ENCODE results near the gene MYLK. TPM values are rescaled to one million over a fixed set of nuclear protein-coding genes. Genes with fewer than 3 reads are reported as not detected.

Gene MYLK
- total RNA-seq, 1 donor from 2014 or later: 4.3 TPM

DNA sequence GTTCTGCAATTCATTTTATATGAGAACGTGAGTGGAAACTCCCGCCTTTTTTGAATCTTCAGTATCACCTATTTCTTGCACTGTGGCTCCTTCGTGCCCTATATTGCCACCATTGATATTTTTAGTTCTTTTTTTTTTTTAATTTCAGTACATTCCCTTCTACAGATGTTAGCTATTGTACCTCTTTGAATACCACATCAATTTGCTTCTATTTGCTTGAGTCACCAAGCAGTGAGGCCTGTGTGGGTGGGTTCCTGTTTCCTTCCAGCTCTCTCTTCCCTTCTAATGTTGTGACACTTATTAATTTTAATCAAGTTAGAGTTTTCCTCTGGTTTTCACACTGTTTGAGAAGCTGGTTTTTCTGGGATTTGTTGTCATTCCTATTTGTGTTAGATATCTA, 308.0 kb downstream of the MYLK start:
- no peak overlapping the region for H3K4me3 Mint-ChIP-seq (ENCODE audit: unreplicated experiment)
- TF ChIP-seq, protein P1, sequence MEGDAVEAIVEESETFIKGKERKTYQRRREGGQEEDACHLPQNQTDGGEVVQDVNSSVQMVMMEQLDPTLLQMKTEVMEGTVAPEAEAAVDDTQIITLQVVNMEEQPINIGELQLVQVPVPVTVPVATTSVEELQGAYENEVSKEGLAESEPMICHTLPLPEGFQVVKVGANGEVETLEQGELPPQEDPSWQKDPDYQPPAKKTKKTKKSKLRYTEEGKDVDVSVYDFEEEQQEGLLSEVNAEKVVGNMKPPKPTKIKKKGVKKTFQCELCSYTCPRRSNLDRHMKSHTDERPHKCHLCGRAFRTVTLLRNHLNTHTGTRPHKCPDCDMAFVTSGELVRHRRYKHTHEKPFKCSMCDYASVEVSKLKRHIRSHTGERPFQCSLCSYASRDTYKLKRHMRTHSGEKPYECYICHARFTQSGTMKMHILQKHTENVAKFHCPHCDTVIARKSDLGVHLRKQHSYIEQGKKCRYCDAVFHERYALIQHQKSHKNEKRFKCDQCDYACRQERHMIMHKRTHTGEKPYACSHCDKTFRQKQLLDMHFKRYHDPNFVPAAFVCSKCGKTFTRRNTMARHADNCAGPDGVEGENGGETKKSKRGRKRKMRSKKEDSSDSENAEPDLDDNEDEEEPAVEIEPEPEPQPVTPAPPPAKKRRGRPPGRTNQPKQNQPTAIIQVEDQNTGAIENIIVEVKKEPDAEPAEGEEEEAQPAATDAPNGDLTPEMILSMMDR (IDR thresholded peaks at IDR 0.05; ENCODE audit: partially characterized antibody, unreplicated experiment): no peak
- no peaks in the 10 kb centered on the region for H3K4me1 Mint-ChIP-seq (ENCODE audit: low read depth, unreplicated experiment)
- DNase-seq: no peak
- no peak overlapping the region for H3K27ac Mint-ChIP-seq (ENCODE audit: unreplicated experiment)
- H3K36me3 Mint-ChIP-seq (ENCODE audit: unreplicated experiment): no peaks in the 10 kb centered on the region
- H3K9me3 Mint-ChIP-seq (ENCODE audit: unreplicated experiment): no peaks in the 10 kb centered on the region
- H3K27me3 Mint-ChIP-seq (ENCODE audit: unreplicated experiment): no peaks in the 10 kb centered on the region

DNA sequence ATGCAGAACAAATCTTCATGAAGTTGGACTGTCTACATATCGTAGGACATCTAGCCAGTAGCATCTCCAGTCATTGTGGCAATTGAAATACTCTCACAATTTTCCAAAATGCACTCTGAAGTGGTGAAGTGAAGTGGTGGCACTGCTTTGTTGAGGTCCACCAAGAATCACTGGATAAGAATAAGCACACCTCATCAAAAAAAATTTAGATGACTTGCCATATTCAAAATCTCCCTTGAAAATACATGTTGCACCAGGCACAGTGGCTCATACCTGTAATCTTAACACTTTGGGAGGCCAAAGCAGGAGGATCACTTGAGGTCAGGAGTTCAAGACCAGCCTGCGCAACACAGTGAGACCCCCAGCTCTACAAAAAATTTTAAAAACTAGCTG, 312.2 kb downstream of the MYLK start:
- DNase-seq: no peak
- no peaks in the 10 kb centered on the region for H3K4me1 Mint-ChIP-seq (ENCODE audit: low read depth, unreplicated experiment)
- H3K4me3 Mint-ChIP-seq (ENCODE audit: unreplicated experiment): no peak overlapping the region
- TF ChIP-seq, protein P1 (IDR thresholded peaks at IDR 0.05; ENCODE audit: partially characterized antibody, unreplicated experiment): no peak
- no peaks in the 10 kb centered on the region for H3K27me3 Mint-ChIP-seq (ENCODE audit: unreplicated experiment)
- no peak overlapping the region for H3K27ac Mint-ChIP-seq (ENCODE audit: unreplicated experiment)
- H3K9me3 Mint-ChIP-seq (ENCODE audit: unreplicated experiment): no peaks in the 10 kb centered on the region
- no peaks in the 10 kb centered on the region for H3K36me3 Mint-ChIP-seq (ENCODE audit: unreplicated experiment)

DNA sequence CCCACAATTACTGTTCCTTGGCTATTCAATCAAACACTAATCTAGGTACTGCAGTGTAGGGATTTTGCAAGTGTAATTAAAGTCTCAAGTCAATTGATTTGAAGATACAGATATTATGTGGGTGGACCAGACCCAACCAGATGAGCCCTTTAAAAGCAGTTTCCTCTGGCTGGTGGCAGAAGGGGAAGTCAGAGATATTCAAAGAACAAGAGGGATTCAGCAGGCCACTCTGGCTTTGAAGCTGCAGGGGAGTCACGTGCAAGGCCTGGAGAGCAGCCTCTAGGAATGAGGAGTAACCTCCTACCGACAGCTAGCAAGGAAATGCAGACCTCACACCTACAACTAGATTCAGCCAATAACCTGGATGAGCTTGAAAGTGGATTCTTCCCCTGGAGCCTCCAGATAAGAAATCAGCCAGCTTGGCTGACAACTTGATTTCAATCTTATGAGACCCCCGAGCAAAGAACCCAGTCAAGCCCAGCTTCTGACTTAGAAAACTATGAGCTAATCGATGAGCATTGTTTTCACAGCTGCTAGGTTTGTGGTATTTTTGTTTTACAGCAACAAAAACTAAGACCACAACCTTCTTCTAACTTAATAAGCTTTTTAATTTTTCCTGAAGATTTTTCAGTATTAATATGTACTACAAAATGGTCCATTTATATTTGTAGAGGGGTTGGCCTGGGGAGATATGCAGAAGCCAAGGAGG, 312.7 kb downstream of the MYLK start:
- no peaks in the 10 kb centered on the region for H3K9me3 Mint-ChIP-seq (ENCODE audit: unreplicated experiment)
- H3K36me3 Mint-ChIP-seq (ENCODE audit: unreplicated experiment): no peaks in the 10 kb centered on the region
- no peaks in the 10 kb centered on the region for H3K27me3 Mint-ChIP-seq (ENCODE audit: unreplicated experiment)
- no peak overlapping the region for H3K4me3 Mint-ChIP-seq (ENCODE audit: unreplicated experiment)
- no peaks in the 10 kb centered on the region for H3K4me1 Mint-ChIP-seq (ENCODE audit: low read depth, unreplicated experiment)
- DNase-seq: no peak
- TF ChIP-seq, protein P1 (IDR thresholded peaks at IDR 0.05; ENCODE audit: partially characterized antibody, unreplicated experiment): no peak
- H3K27ac Mint-ChIP-seq (ENCODE audit: unreplicated experiment): no peak overlapping the region

DNA sequence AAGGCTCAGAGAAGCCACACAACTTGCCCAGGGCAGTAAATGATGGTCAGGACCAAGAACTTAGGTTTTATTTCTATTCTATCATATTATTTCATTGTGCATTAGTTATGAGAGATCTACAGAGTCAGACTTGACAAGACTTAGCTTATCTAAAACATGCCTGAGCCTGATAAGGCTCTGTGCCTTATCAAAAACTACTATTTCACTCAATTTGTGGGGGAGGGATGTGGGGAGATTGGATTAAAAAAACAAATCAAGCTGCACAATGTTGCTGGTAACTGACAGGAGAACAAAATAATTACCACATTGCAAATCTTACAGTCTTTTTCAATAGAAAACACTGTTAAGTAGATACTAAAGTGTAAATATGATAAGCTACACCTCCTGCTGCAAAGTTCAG, 315.3 kb downstream of the MYLK start:
- DNase-seq: no peak
- no peaks in the 10 kb centered on the region for H3K4me1 Mint-ChIP-seq (ENCODE audit: low read depth, unreplicated experiment)
- TF ChIP-seq, protein P1 (IDR thresholded peaks at IDR 0.05; ENCODE audit: partially characterized antibody, unreplicated experiment): no peak
- no peaks in the 10 kb centered on the region for H3K36me3 Mint-ChIP-seq (ENCODE audit: unreplicated experiment)
- no peak overlapping the region for H3K27ac Mint-ChIP-seq (ENCODE audit: unreplicated experiment)
- no peaks in the 10 kb centered on the region for H3K27me3 Mint-ChIP-seq (ENCODE audit: unreplicated experiment)
- H3K4me3 Mint-ChIP-seq (ENCODE audit: unreplicated experiment): no peak overlapping the region
- H3K9me3 Mint-ChIP-seq (ENCODE audit: unreplicated experiment): no peaks in the 10 kb centered on the region

DNA sequence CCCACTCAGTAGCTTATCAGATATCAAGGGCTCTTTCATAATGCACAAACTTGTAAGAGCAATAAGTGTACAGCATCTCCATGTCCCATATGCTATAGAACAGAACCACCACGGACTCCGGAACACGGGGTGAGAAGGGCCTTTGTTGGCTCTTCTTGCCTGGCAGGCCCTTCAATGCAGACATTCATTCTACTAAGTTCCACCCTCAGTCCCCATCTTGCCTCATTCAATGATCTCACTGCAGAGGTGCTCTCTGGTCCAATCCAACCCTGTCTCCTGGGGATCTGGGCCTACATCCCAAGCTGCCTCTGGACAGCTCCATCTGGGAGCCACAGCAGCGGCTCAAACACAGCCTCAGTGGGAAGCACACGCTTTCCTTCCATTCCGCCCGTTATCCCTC, 316.1 kb downstream of the MYLK start:
- no peaks in the 10 kb centered on the region for H3K36me3 Mint-ChIP-seq (ENCODE audit: unreplicated experiment)
- H3K27ac Mint-ChIP-seq (ENCODE audit: unreplicated experiment): no peak overlapping the region
- no peak overlapping the region for H3K4me3 Mint-ChIP-seq (ENCODE audit: unreplicated experiment)
- H3K4me1 Mint-ChIP-seq (ENCODE audit: low read depth, unreplicated experiment): no peaks in the 10 kb centered on the region
- TF ChIP-seq, protein P1 (IDR thresholded peaks at IDR 0.05; ENCODE audit: partially characterized antibody, unreplicated experiment): no peak
- no peaks in the 10 kb centered on the region for H3K27me3 Mint-ChIP-seq (ENCODE audit: unreplicated experiment)
- DNase-seq: no peak
- H3K9me3 Mint-ChIP-seq (ENCODE audit: unreplicated experiment): no peaks in the 10 kb centered on the region
